Measurements from ENCODE around the gene DCAF5. TPM values are rescaled to one million over a fixed set of nuclear protein-coding genes. Genes with fewer than 3 reads are reported as not detected.
"Not testable (repeated sequence)": the region's sequence is repeated elsewhere in the genome, so short reads cannot be mapped to it uniquely, and the experiment has no call there.

The DCAF5 gene
- total RNA-seq, 2 experiments from 2014 or later: 39.9 to 45.4 TPM

GRCh38 chr14:69068744-69069421, 84.0 kb downstream of the DCAF5 start:
- peaks cover 22% of the 10 kb centered on the region for H3K36me3 Mint-ChIP-seq

GRCh38 chr14:69066396-69067171, 86.3 kb downstream of the DCAF5 start:
- DNase-seq (no peak), ATAC-seq (peak; percentile 78)
- Mint-ChIP-seq H3K36me3 (peaks cover 26% of the 10 kb centered on the region), H3K27me3 (no peaks in the 10 kb centered on the region), H3K4me1 (peaks cover 19% of the 10 kb centered on the region), H3K27ac (no peak overlapping the region), H3K4me3 (no peak overlapping the region), H3K9me3 (ENCODE audit: low read depth) (no peaks in the 10 kb centered on the region)
- CTCF ChIA-PET: interaction anchor here (0.7 to 1.6 kb wide), 3 partner anchors 63 to 205 kb away, joined by 3 to 6 read pairs (median 4); no protein-coding TSS in a partner anchor

More at GRCh38 chr14:69068744-69069421, 84.0 kb downstream of the DCAF5 start:
- CTCF ChIA-PET: interaction anchor here (1.0 kb wide), 1 partner anchor 206 kb away, joined by 4 read pairs; no protein-coding TSS in a partner anchor
- H3K27ac Mint-ChIP-seq: peak overlapping the region; percentile 24
- H3K4me1 Mint-ChIP-seq: peaks cover 22% of the 10 kb centered on the region
- no peaks in the 10 kb centered on the region for H3K27me3 Mint-ChIP-seq
- no peak overlapping the region for H3K4me3 Mint-ChIP-seq
- ATAC-seq (no peak), DNase-seq (no peak)
- H3K9me3 Mint-ChIP-seq (ENCODE audit: low read depth): no peaks in the 10 kb centered on the region

GRCh38 chr14:69065934-69066333, 87.0 kb downstream of the DCAF5 start:
- H3K27ac Mint-ChIP-seq: not testable (repeated sequence)
- CTCF ChIA-PET: interaction anchor here (1.6 kb wide), 1 partner anchor 63 kb away, joined by 6 read pairs; no protein-coding TSS in a partner anchor

GRCh38 chr14:69064596-69064995, 88.3 kb downstream of the DCAF5 start:
- CTCF ChIA-PET: interaction anchor here (0.6 to 0.9 kb wide), 2 partner anchors 37 to 152 kb away, joined by 3 to 4 read pairs; no protein-coding TSS in a partner anchor
- no peaks in the 10 kb centered on the region for H3K9me3 Mint-ChIP-seq (ENCODE audit: low read depth)

More at GRCh38 chr14:69065934-69066333, 87.0 kb downstream of the DCAF5 start:
- Mint-ChIP-seq H3K36me3 (peaks cover 31% of the 10 kb centered on the region), H3K4me1 (peaks cover 19% of the 10 kb centered on the region)
- not testable (repeated sequence) for H3K27me3 Mint-ChIP-seq; H3K4me3 Mint-ChIP-seq; DNase-seq; ATAC-seq; H3K9me3 Mint-ChIP-seq (ENCODE audit: low read depth)

GRCh38 chr14:69059658-69060623, 93.0 kb downstream of the DCAF5 start:
- H3K27ac Mint-ChIP-seq: no peak overlapping the region
- CTCF ChIA-PET: interaction anchor here (1.2 kb wide), 1 partner anchor 14 kb away, joined by 3 read pairs; no protein-coding TSS in a partner anchor
- no peak overlapping the region for H3K4me3 Mint-ChIP-seq
- no peaks in the 10 kb centered on the region for H3K9me3 Mint-ChIP-seq (ENCODE audit: low read depth)
- H3K36me3 Mint-ChIP-seq: peaks cover 36% of the 10 kb centered on the region
- ATAC-seq: no peak
- no peak for DNase-seq
- H3K27me3 Mint-ChIP-seq: no peaks in the 10 kb centered on the region
- peaks cover 23% of the 10 kb centered on the region for H3K4me1 Mint-ChIP-seq

More at GRCh38 chr14:69064596-69064995, 88.3 kb downstream of the DCAF5 start:
- DNase-seq (no peak), ATAC-seq (no peak)
- Mint-ChIP-seq H3K27ac (no peak overlapping the region), H3K27me3 (no peaks in the 10 kb centered on the region), H3K4me1 (peaks cover 19% of the 10 kb centered on the region), H3K4me3 (no peak overlapping the region), H3K36me3 (peaks cover 30% of the 10 kb centered on the region)

- no peak overlapping the region for H3K27ac Mint-ChIP-seq
- H3K27me3 Mint-ChIP-seq: no peaks in the 10 kb centered on the region
- H3K4me1 Mint-ChIP-seq: peaks cover 23% of the 10 kb centered on the region
- no peak for ATAC-seq
- peaks cover 30% of the 10 kb centered on the region for H3K36me3 Mint-ChIP-seq
- DNase-seq: no peak
- H3K4me3 Mint-ChIP-seq: no peak overlapping the region
- CTCF ChIA-PET: interaction anchor here (0.8 to 1.3 kb wide), 4 partner anchors 143 to 212 kb away, joined by 3 to 7 read pairs (median 3); no protein-coding TSS in a partner anchor
- H3K9me3 Mint-ChIP-seq (ENCODE audit: low read depth): no peaks in the 10 kb centered on the region
These were observed 96.7 kb downstream of the DCAF5 start for GRCh38 chr14:69055999-69056788.

GRCh38 chr14:69055125-69055524, 97.8 kb downstream of the DCAF5 start:
- ATAC-seq: no peak
- Mint-ChIP-seq H3K4me3 (no peak overlapping the region), H3K27me3 (no peaks in the 10 kb centered on the region), H3K27ac (no peak overlapping the region), H3K36me3 (peaks cover 29% of the 10 kb centered on the region), H3K9me3 (ENCODE audit: low read depth) (no peaks in the 10 kb centered on the region), H3K4me1 (peaks cover 23% of the 10 kb centered on the region)
- no peak for DNase-seq
- CTCF ChIA-PET: interaction anchor here (1.3 kb wide), 1 partner anchor 20 kb away, joined by 3 read pairs; no protein-coding TSS in a partner anchor

GRCh38 chr14:69054030-69054429, 98.9 kb downstream of the DCAF5 start:
- CTCF ChIA-PET: interaction anchor here (1.3 kb wide), 1 partner anchor 21 kb away, joined by 3 read pairs; no protein-coding TSS in a partner anchor

GRCh38 chr14:69052181-69052601, 100.7 kb downstream of the DCAF5 start:
- Mint-ChIP-seq H3K27me3 (no peaks in the 10 kb centered on the region), H3K4me3 (no peak overlapping the region), H3K36me3 (peaks cover 29% of the 10 kb centered on the region), H3K4me1 (peaks cover 7% of the 10 kb centered on the region), H3K9me3 (ENCODE audit: low read depth) (no peaks in the 10 kb centered on the region), H3K27ac (no peak overlapping the region)
- no peak for DNase-seq
- no peak for ATAC-seq
- CTCF ChIA-PET: interaction anchor here (1.2 kb wide), 1 partner anchor 141 kb away, joined by 3 read pairs; no protein-coding TSS in a partner anchor

More at GRCh38 chr14:69054030-69054429, 98.9 kb downstream of the DCAF5 start:
- DNase-seq: no peak
- peaks cover 29% of the 10 kb centered on the region for H3K36me3 Mint-ChIP-seq
- no peak for ATAC-seq
- H3K4me3 Mint-ChIP-seq: no peak overlapping the region
- H3K27me3 Mint-ChIP-seq: no peaks in the 10 kb centered on the region
- no peaks in the 10 kb centered on the region for H3K9me3 Mint-ChIP-seq (ENCODE audit: low read depth)
- peaks cover 20% of the 10 kb centered on the region for H3K4me1 Mint-ChIP-seq
- no peak overlapping the region for H3K27ac Mint-ChIP-seq

GRCh38 chr14:69050240-69051184, 102.4 kb downstream of the DCAF5 start:
- no peak overlapping the region for H3K4me3 Mint-ChIP-seq
- H3K4me1 Mint-ChIP-seq: no peaks in the 10 kb centered on the region
- CTCF ChIA-PET: interaction anchor here (0.6 to 1.6 kb wide), 2 partner anchors 57 to 188 kb away, joined by 3 read pairs; no protein-coding TSS in a partner anchor
- DNase-seq (no peak), ATAC-seq (no peak)
- H3K27ac Mint-ChIP-seq: no peak overlapping the region
- H3K36me3 Mint-ChIP-seq: peaks cover 20% of the 10 kb centered on the region
- no peaks in the 10 kb centered on the region for H3K27me3 Mint-ChIP-seq
- H3K9me3 Mint-ChIP-seq (ENCODE audit: low read depth): no peaks in the 10 kb centered on the region

GRCh38 chr14:69049675-69050074, 103.2 kb downstream of the DCAF5 start:
- no peak overlapping the region for H3K4me3 Mint-ChIP-seq
- CTCF ChIA-PET: interaction anchor here (0.6 to 1.6 kb wide), 2 partner anchors 58 to 187 kb away, joined by 3 read pairs; no protein-coding TSS in a partner anchor
- H3K4me1 Mint-ChIP-seq: no peaks in the 10 kb centered on the region
- no peaks in the 10 kb centered on the region for H3K9me3 Mint-ChIP-seq (ENCODE audit: low read depth)
- no peak for DNase-seq
- no peaks in the 10 kb centered on the region for H3K27me3 Mint-ChIP-seq
- no peak for ATAC-seq
- H3K36me3 Mint-ChIP-seq: peaks cover 12% of the 10 kb centered on the region
- no peak overlapping the region for H3K27ac Mint-ChIP-seq

Measured in activated CD8-positive, alpha-beta memory T cell treated with anti-CD3 and anti-CD28 coated beads, Interleukin-2, amount 10 ng/mL, durations not matched to agents 7 days and 5 days (primary cell).